ENCODE results near the gene KLK10. TPM values are rescaled to one million over a fixed set of nuclear protein-coding genes. Genes with fewer than 3 reads are reported as not detected.

Gene KLK10
- total RNA-seq, 2 experiments from 2014 or later, result not detected

- Histone ChIP-seq H3K4me1 (ENCODE audit: insufficient read depth, low read length) (no peaks in the 10 kb centered on the region), H3K4me3 (ENCODE audit: low read length) (no peak overlapping the region), H3K27ac (ENCODE audit: low read depth in 1 of 2, low read length in 2 of 2) (no peak overlapping the region), H3K36me3 (ENCODE audit: insufficient read depth, low read length) (no peaks in the 10 kb centered on the region), H3K9me3 (ENCODE audit: control insufficient read depth in 1 of 2, insufficient read depth in 1 of 2, low read length in 2 of 2) (peaks cover 0 to 4% of the 10 kb centered on the region in 2 experiments), H3K27me3 (ENCODE audit: control insufficient read depth in 1 of 2, insufficient read depth in 2 of 2, low read length in 2 of 2) (peaks cover 2 to 15% of the 10 kb centered on the region in 2 experiments)
- H3K4me1 Mint-ChIP-seq (ENCODE audit: low read depth), result no peaks in the 10 kb centered on the region
- H3K27me3 Mint-ChIP-seq, result peaks cover 49% of the 10 kb centered on the region
- TF ChIP-seq, protein P1, sequence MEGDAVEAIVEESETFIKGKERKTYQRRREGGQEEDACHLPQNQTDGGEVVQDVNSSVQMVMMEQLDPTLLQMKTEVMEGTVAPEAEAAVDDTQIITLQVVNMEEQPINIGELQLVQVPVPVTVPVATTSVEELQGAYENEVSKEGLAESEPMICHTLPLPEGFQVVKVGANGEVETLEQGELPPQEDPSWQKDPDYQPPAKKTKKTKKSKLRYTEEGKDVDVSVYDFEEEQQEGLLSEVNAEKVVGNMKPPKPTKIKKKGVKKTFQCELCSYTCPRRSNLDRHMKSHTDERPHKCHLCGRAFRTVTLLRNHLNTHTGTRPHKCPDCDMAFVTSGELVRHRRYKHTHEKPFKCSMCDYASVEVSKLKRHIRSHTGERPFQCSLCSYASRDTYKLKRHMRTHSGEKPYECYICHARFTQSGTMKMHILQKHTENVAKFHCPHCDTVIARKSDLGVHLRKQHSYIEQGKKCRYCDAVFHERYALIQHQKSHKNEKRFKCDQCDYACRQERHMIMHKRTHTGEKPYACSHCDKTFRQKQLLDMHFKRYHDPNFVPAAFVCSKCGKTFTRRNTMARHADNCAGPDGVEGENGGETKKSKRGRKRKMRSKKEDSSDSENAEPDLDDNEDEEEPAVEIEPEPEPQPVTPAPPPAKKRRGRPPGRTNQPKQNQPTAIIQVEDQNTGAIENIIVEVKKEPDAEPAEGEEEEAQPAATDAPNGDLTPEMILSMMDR (IDR thresholded peaks at IDR 0.05), result no peak
- DNase-seq (no peak), ATAC-seq (ENCODE audit: poor library complexity) (no peak)
- no peak overlapping the region for H3K27ac Mint-ChIP-seq
- no peaks in the 10 kb centered on the region for H3K36me3 Mint-ChIP-seq (ENCODE audit: low read depth)
- H3K4me3 Mint-ChIP-seq, result no peak overlapping the region
- ChIA-PET POLR2A (no interaction called here), CTCF (no interaction called here)
- intact Hi-C loops (cut with DNase I, micrococcal nuclease), result no loop called here
- H3K9me3 Mint-ChIP-seq, result no peaks in the 10 kb centered on the region
Observed at GRCh38 chr19:51031880-51032225, 12.3 kb upstream of the KLK10 start.

DNA sequence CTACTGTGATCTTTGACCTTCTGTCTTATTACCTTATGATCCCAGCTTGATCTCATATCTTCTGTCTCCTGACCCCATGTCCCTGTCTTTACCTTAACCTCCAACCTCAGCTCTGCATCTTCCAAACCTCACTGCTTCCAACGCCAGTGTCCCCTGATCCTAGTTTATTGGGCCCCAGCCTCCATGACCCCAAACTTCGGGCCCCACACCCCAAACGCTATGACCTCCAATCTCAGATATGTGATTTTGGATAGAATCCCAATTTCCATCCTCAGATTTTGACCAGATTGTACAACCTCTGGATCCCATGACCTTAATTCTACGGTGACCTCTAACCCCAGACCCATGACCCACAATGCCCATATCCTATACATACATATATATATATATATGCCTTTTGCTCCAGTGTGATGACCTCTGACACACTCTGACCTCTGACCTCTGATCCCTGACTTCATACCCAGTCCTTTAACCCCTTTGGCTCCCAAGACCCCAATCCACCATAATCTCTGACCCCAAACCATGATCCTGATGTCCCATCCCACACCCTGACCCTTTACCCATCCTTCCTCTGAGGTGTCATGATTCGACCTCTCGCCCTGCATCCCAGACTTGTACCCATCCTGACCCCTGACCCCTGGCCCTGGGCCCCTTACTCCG lies 11.8 kb upstream of the KLK10 start:
- peaks cover 54% of the 10 kb centered on the region for H3K27me3 Mint-ChIP-seq
- Histone ChIP-seq H3K4me1 (ENCODE audit: insufficient read depth, low read length) (no peaks in the 10 kb centered on the region), H3K9me3 (ENCODE audit: control insufficient read depth in 1 of 2, insufficient read depth in 1 of 2, low read length in 2 of 2) (peaks cover 0 to 4% of the 10 kb centered on the region in 2 experiments), H3K4me3 (ENCODE audit: low read length) (no peak overlapping the region), H3K27ac (ENCODE audit: low read depth in 1 of 2, low read length in 2 of 2) (no peak overlapping the region), H3K27me3 (ENCODE audit: control insufficient read depth in 1 of 2, insufficient read depth in 2 of 2, low read length in 2 of 2) (peaks cover 2 to 16% of the 10 kb centered on the region in 2 experiments), H3K36me3 (ENCODE audit: insufficient read depth, low read length) (no peaks in the 10 kb centered on the region)
- ChIA-PET POLR2A (no interaction called here), CTCF (no interaction called here)
- no peak for DNase-seq
- no peaks in the 10 kb centered on the region for H3K9me3 Mint-ChIP-seq
- intact Hi-C loops (cut with DNase I, micrococcal nuclease), result no loop called here
- no peak for ATAC-seq (ENCODE audit: poor library complexity)
- no peak overlapping the region for H3K4me3 Mint-ChIP-seq
- H3K4me1 Mint-ChIP-seq (ENCODE audit: low read depth), result no peaks in the 10 kb centered on the region
- H3K36me3 Mint-ChIP-seq (ENCODE audit: low read depth), result no peaks in the 10 kb centered on the region
- TF ChIP-seq, protein P1 (IDR thresholded peaks at IDR 0.05), result no peak
- H3K27ac Mint-ChIP-seq, result no peak overlapping the region

- Mint-ChIP-seq H3K4me3 (no peak overlapping the region), H3K9me3 (no peaks in the 10 kb centered on the region), H3K27ac (no peak overlapping the region), H3K27me3 (peaks cover 57% of the 10 kb centered on the region), H3K4me1 (ENCODE audit: low read depth) (no peaks in the 10 kb centered on the region), H3K36me3 (ENCODE audit: low read depth) (no peaks in the 10 kb centered on the region)
- no peaks in the 10 kb centered on the region for H3K36me3 ChIP-seq (ENCODE audit: insufficient read depth, low read length)
- no peak overlapping the region for H3K27ac ChIP-seq (ENCODE audit: low read depth in 1 of 2, low read length in 2 of 2)
- ChIA-PET POLR2A (no interaction called here), CTCF (no interaction called here)
- H3K27me3 ChIP-seq (ENCODE audit: control insufficient read depth in 1 of 2, insufficient read depth in 2 of 2, low read length in 2 of 2), result peaks cover 4 to 16% of the 10 kb centered on the region in 2 experiments
- peaks cover 0 to 4% of the 10 kb centered on the region in 2 experiments for H3K9me3 ChIP-seq (ENCODE audit: control insufficient read depth in 1 of 2, insufficient read depth in 1 of 2, low read length in 2 of 2)
- TF ChIP-seq, protein P1 (IDR thresholded peaks at IDR 0.05), result no peak
- H3K4me3 ChIP-seq (ENCODE audit: low read length), result no peak overlapping the region
- no peak for DNase-seq
- intact Hi-C loops (cut with DNase I, micrococcal nuclease), result no loop called here
- no peak for ATAC-seq (ENCODE audit: poor library complexity)
- H3K4me1 ChIP-seq (ENCODE audit: insufficient read depth, low read length), result no peaks in the 10 kb centered on the region
Observed at GRCh38 chr19:51030631-51031030, 11.1 kb upstream of the KLK10 start.
